H1 (cell line): ENCODE measurements around the gene EPHA6. TPM values are rescaled to one million over a fixed set of nuclear protein-coding genes. Genes with fewer than 3 reads are reported as not detected.

Experiments
- CBX8 ChIP-seq: fragments of 300-800, 300-1000 bp; sonication (generic); IDR thresholded peaks from 2 replicates; pipeline ENCODE4 v1.7.1; 2016; ENCODE audit warnings: low read depth, low read length, borderline replicate concordance
- EGR1 ChIP-seq: IDR thresholded peaks from 2 replicates; pipeline ENCODE4 v1.6.1; 2011; ENCODE audit warnings: low read depth, low read length, borderline replicate concordance
- SAP30 ChIP-seq: fragments of 300-600 bp; sonication (generic); IDR thresholded peaks from 2 replicates; pipeline ENCODE4 v1.7.1; 2012; ENCODE audit warnings: low read length, moderate library complexity, mild to moderate bottlenecking, inconsistent platforms; ENCODE audit not compliant: insufficient read depth, insufficient replicate concordance
- polyA plus RNA-seq, 7 experiments: library from polyadenylated mRNA; depleted of rRNA in 3 of 7; stranded (reverse) in 5 of 7; unstranded in 2 of 7; fragments of >200 nt in 5 of 7; fragments of 200-250 nt in 2 of 7; gene quantifications; 1 replicate in 5 of 7; 2 replicates in 1 of 7; 4 replicates in 1 of 7; pipeline versions ENCODE4 v1.2.1 to v1.2.3, GENCODE V29; 2011 to 2013; ENCODE audit warnings: missing spikeins in 2 of 7, mixed read lengths in 2 of 7
- total RNA-seq: library from RNA; stranded (reverse); fragmentation: NEBNext Ultra II Directional; extraction: Animal tissue kit (Norgen Biotek cat#: 25700); gene quantifications from 2 replicates; pipeline ENCODE4 v1.2.1, GENCODE V29; 2021

Gene EPHA6
- total and polyA plus RNA-seq, 2 of the 8 experiments (the other 6 are each of a cell fraction or from before 2014, with no cell fraction given) = 0.83 to 3.2 TPM

GRCh38 chr3:97148931-97149330, 334.5 kb downstream of the EPHA6 start (continued):
- TF ChIP-seq CBX8 (no peak), SAP30 (no peak), EGR1 (no peak)
